ENCODE measurements around the gene GALNT15.

- no peak for TF ChIP-seq CTCF (IDR thresholded peaks at IDR 0.05)
- no peak for TF ChIP-seq POLR2A (IDR thresholded peaks at IDR 0.05)
- TF ChIP-seq POLR2AphosphoS5 (IDR thresholded peaks at IDR 0.05): no peak
- no peak for TF ChIP-seq EP300 (IDR thresholded peaks at IDR 0.05)
Observed at GRCh38 chr3:16231983-16232382, 57.5 kb downstream of the GALNT15 start.

All from sigmoid colon (tissue), 4 donors.